ENCODE data around the gene NEU3.

- no peak for TF ChIP-seq CTCF (IDR thresholded peaks at IDR 0.05)
- TF ChIP-seq ZFX (IDR thresholded peaks at IDR 0.05; ENCODE audit: borderline replicate concordance) = no peak
Measured at GRCh38 chr11:74971424-74971823, 17.3 kb upstream of the NEU3 start.

Data from 22Rv1 (cell line).